DOHH2 (cell line): ENCODE measurements around the gene KCTD17.

Experiments
- CTCF ChIP-seq: fragments of 200-600 bp; sonication (generic); IDR thresholded peaks from one replicate; pipeline ENCODE4 v1.5.1; 2014; ENCODE audit warnings: antibody characterized with exemption, mild to moderate bottlenecking, low read depth, low read length; ENCODE audit not compliant: poor library complexity, severe bottlenecking
- EZH2phosphoT487 ChIP-seq: fragments of 200-600 bp; sonication (generic); IDR thresholded peaks from 2 replicates; pipeline ENCODE4 v1.6.1; 2017; ENCODE audit warnings: borderline replicate concordance, mild to moderate bottlenecking, antibody characterized with exemption, low read length, moderate library complexity, mixed read lengths

GRCh38 chr22:37059876-37060449, 8.4 kb downstream of the KCTD17 start:
- no peak for TF ChIP-seq CTCF
- TF ChIP-seq EZH2phosphoT487 = no peak
